ENCODE measurements around the gene FBXO10.
"Not testable (repeated sequence)": the region's sequence is repeated elsewhere in the genome, so short reads cannot be mapped to it uniquely, and the experiment has no call there.

Gene FBXO10

DNA sequence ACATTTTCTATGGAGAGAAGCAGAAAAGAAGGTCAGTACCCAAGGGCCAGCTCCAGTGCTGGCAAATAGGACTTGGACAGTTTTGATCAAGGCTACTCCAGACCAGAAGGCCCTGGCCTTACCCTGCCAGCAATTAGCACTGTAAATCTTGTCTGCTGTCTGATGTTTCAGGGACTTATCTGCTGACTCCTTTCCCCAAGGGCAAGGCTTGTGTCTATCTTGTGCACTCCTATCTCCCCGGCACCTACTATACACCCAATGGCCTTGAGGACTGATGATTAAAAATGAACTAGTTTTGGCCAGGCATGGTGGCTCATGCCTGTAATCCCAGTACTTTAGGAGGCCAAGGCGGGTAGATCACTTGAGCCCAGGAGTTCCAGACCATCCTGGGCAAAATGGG, 53.2 kb downstream of the FBXO10 start:
- DNase-seq (ENCODE audit: low spot score) = no peak
- no peak for TF ChIP-seq CTCF (IDR thresholded peaks at IDR 0.05; ENCODE audit: extremely low read depth, missing control alignments)

- DNase-seq (ENCODE audit: low spot score) = no peak
- TF ChIP-seq CTCF (IDR thresholded peaks at IDR 0.05; ENCODE audit: extremely low read depth, missing control alignments) = no peak
Measured at GRCh38 chr9:37521111-37521510, 55.1 kb downstream of the FBXO10 start.

GRCh38 chr9:37520641-37521040, 55.5 kb downstream of the FBXO10 start:
- TF ChIP-seq CTCF (IDR thresholded peaks at IDR 0.05; ENCODE audit: extremely low read depth, missing control alignments) = no peak

DNA sequence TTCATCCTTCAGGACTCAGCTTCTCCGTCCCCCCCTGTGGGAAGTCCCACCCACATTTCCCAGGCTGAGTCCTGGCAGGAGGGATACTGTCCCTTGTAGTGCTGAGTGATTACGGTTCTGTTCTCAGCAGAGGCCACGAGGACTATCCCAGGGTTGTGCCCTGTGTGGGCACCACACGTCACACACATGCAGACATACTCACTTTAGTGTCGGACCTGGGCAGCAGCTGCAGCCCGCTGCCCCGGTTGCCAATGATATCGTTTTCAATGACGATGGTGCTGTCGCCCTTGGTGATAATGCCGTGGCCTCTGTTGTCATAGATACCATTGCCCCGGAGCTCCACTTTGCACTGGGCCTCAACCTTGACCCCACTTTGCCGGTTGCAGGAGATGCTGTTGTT, 58.3 kb downstream of the FBXO10 start:
- TF ChIP-seq CTCF (IDR thresholded peaks at IDR 0.05; ENCODE audit: extremely low read depth, missing control alignments) = no peak
- no peak for DNase-seq (ENCODE audit: low spot score)

More at GRCh38 chr9:37520641-37521040, 55.5 kb downstream of the FBXO10 start:
- no peak for DNase-seq (ENCODE audit: low spot score)

DNA sequence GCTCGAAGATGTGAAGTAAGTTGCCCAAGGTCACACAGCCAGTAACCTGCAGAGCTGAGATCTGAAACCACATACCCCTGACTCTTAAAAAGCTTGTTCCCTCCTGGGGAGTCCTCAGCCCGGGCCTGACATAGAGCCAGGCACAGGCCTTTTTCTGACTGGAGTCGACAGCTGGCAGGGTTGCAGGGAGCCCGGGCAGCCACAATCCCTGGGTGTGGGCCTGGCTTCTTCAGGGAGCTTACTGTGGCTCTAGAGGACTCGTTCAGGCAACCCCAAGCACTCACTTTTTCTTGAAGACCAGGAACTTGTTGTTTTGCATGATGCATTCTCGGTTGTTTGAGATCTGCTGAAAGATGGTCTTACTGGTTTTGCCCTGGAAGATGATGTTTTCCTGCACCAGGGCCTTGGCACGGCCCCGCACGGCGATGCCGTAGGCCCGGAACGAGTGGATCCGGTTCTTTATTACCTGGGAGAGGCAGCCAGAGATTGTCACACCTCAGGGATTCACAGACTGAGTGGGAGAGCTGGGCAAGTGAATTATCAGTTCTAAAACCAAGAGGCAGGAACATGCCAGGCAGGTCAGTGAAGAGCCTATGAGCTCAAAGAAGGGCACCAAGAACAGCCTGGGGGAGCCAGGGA, 60.4 kb downstream of the FBXO10 start:
- DNase-seq (ENCODE audit: low spot score) = no peak
- no peak for TF ChIP-seq CTCF (IDR thresholded peaks at IDR 0.05; ENCODE audit: extremely low read depth, missing control alignments)

- no peak for DNase-seq (ENCODE audit: low spot score)
- TF ChIP-seq CTCF (IDR thresholded peaks at IDR 0.05; ENCODE audit: extremely low read depth, missing control alignments) = no peak
Measured at GRCh38 chr9:37514999-37515398, 61.2 kb downstream of the FBXO10 start.

DNA sequence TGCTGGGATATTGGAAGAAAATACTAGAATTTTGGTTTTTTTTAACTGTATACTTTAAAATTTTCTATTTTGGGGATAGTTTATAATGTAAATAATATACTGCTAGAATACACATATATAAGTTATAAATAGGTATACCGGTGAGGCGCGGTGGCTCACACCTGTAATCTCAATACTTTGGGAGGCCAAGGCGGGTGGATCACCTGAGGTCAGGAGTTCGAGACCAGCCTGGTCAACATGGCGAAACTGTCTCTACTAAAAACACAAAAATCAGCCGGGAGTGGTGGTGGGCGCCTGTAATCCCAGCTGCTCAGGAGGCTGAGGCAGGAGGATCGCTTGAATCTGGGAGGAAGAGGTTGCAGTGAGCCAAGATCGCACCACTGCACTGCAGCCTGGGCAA, 61.8 kb downstream of the FBXO10 start:
- not testable (repeated sequence) for DNase-seq (ENCODE audit: low spot score)

DNA sequence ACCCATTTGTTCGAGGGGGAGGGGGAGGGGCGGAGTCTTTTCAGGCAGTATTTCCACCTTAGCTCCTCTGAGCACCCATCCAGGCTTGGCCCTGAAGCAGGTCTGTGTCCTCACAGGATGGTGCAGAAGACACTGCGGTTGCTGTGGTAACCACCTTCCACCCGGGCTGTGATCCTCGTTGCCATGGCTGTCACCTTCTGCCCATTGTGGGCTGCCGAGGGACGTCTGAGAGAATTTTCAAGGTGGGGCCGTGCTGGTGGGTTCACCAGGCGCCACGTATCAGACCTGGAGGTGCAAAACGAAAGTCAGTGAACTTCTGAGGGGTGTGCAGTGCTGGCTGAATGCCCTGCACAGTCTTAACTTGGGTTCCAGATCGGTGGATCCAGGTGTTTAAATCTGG, 63.7 kb downstream of the FBXO10 start:
- TF ChIP-seq CTCF (IDR thresholded peaks at IDR 0.05; ENCODE audit: extremely low read depth, missing control alignments) = no peak
- no peak for DNase-seq (ENCODE audit: low spot score)
